MM.1S (cell line): Measurements from ENCODE around the gene SLC5A11.

Experiments
- CTCF ChIP-seq: fragments of 300-600 bp; sonication (generic); IDR thresholded peaks from 2 replicates; pipeline ENCODE4 v1.5.1; 2016; ENCODE audit warnings: antibody characterized with exemption, low read length, mixed read lengths
- EZH2 ChIP-seq: fragments of 300-600 bp; sonication (generic); optimal IDR thresholded peaks from 2 replicates; pipeline ENCODE3; 2017; ENCODE audit warnings: low read depth, mild to moderate bottlenecking, antibody characterized with exemption, low read length, mixed read lengths
- EZH2phosphoT487 ChIP-seq: fragments of 300-600 bp; sonication (generic); IDR thresholded peaks from 2 replicates; pipeline ENCODE4 v1.6.1; 2018; ENCODE audit warnings: antibody characterized with exemption, low read length

- TF ChIP-seq EZH2, result no peak
- TF ChIP-seq CTCF, result no peak
- TF ChIP-seq EZH2phosphoT487, result no peak
Measured at GRCh38 chr16:24876231-24876630, 30.5 kb downstream of the SLC5A11 start.
